HEK293 (cell line): ENCODE measurements around the gene IL5.

Source experiments
- ZFHX2 ChIP-seq: fragments of 450-650 bp; formaldehyde crosslinking; conservative IDR thresholded peaks from 2 replicates; pipeline ENCODE4 v1.5.1; 2016; ENCODE audit warnings: missing biosample characterization, missing genetic modification characterization
- ZNF239 ChIP-seq: fragments of 450-650 bp; formaldehyde crosslinking; IDR thresholded peaks from 2 replicates; pipeline ENCODE4 v1.5.1; 2016; ENCODE audit warnings: missing biosample characterization, missing genetic modification characterization
- TF ChIP-seq, protein P1 (sequence below): fragments of 450-650 bp; formaldehyde crosslinking; IDR thresholded peaks from 2 replicates; pipeline ENCODE4 v1.5.1; 2016; ENCODE audit warnings: missing biosample characterization, missing genetic modification characterization

DNA sequence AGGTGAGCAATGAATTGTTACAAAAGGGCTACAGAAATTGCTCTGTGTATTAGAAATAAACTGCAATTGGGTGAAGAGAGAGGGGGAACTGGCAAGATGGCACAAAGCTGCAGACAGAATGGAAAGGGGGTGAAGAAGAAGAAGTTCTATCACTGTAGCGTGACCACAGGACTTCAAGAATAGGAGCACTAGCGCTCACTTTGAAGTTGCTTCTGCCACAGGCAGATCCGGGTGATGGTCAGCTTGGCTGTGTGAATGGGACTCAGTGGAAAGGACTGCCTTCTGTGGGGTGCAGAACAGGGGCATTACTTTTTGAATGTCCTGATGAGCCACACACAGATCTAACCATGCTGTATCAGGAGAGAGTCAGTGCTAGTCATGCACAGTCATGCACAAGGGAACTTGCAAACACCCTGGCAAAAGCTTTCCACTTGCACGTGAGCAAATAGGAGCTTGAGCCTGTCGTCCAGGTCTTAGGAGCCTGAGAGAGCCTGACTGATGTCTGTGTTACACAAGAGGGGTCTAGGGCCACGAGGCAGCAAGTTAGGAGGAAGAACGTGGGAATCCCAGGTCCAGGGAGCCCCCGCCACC is 16.3 kb downstream of the IL5 start:
- no peak for TF ChIP-seq ZNF239
- no peak for TF ChIP-seq ZFHX2 (tag by site-specific recombination)
- TF ChIP-seq, protein P1, sequence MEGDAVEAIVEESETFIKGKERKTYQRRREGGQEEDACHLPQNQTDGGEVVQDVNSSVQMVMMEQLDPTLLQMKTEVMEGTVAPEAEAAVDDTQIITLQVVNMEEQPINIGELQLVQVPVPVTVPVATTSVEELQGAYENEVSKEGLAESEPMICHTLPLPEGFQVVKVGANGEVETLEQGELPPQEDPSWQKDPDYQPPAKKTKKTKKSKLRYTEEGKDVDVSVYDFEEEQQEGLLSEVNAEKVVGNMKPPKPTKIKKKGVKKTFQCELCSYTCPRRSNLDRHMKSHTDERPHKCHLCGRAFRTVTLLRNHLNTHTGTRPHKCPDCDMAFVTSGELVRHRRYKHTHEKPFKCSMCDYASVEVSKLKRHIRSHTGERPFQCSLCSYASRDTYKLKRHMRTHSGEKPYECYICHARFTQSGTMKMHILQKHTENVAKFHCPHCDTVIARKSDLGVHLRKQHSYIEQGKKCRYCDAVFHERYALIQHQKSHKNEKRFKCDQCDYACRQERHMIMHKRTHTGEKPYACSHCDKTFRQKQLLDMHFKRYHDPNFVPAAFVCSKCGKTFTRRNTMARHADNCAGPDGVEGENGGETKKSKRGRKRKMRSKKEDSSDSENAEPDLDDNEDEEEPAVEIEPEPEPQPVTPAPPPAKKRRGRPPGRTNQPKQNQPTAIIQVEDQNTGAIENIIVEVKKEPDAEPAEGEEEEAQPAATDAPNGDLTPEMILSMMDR (tag by site-specific recombination) = no peak
